GM19025 (cell line): ENCODE data around the gene KRTAP4-3.
"Not testable (repeated sequence)": the region's sequence is repeated elsewhere in the genome, so short reads cannot be mapped to it uniquely, and the experiment has no call there.

Experiments
- ATAC-seq: cut with Tn5 transposase; IDR thresholded peaks from one replicate; pipeline ENCODE4 v1.9.1; 2021; ENCODE audit warnings: mild to moderate bottlenecking, low read depth, moderate library complexity; ENCODE audit not compliant: unreplicated experiment

KRTAP4-3 gene

GRCh38 chr17:41160190-41160589, 7.8 kb downstream of the KRTAP4-3 start:
- ATAC-seq = not testable (repeated sequence)

- ATAC-seq = no peak
These were observed 14.2 kb downstream of the KRTAP4-3 start for GRCh38 chr17:41153856-41154255.

DNA sequence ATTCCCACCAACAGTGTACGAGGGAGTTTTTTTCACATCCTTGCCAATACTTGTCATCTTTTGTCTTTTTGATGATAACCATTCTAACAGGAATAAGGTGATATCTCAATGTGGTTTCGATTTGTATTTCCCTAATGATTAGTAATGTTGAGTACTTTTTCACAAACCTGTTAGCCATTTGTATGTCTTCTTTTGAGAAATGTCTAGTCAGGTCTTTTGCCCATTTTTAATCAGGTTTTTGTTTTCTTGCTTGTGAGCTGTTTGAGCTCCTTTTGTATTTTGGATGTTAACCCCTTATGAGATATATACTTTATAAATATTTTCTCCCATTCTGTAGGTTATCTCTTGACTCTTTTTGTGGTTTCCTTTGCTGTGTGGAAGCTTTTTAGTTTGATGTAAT, 16.5 kb downstream of the KRTAP4-3 start:
- no peak for ATAC-seq

DNA sequence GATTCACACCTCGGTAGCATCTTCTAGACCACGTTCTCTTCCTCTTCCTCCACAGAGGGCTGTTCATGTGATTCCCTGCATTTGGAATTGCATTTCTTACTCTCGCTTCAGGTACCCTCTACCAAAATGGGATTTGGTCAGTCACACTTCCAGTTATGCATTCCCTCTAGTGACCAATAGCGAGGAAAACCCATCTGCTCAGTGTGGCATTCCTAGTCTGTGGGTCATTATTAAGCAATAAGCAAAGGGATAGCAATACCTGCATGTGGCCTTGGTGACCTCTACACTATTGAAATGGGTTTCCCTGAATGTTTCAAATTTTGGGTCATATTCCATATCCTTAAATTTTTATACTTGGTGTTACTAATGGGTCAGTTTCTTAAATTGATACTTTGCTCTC, 18.0 kb downstream of the KRTAP4-3 start:
- no peak for ATAC-seq

- ATAC-seq = no peak
These were observed 18.4 kb downstream of the KRTAP4-3 start, which contains the start of gene KRTAP4-5 for GRCh38 chr17:41149652-41149985. Gene KRTAP4-5 (minus strand): TSS chr17:41149825. CDS start chr17:41149767, 58 bp downstream.

- not testable (repeated sequence) for ATAC-seq
These were observed 18.9 kb downstream of the KRTAP4-3 start for GRCh38 chr17:41148971-41149651.

DNA sequence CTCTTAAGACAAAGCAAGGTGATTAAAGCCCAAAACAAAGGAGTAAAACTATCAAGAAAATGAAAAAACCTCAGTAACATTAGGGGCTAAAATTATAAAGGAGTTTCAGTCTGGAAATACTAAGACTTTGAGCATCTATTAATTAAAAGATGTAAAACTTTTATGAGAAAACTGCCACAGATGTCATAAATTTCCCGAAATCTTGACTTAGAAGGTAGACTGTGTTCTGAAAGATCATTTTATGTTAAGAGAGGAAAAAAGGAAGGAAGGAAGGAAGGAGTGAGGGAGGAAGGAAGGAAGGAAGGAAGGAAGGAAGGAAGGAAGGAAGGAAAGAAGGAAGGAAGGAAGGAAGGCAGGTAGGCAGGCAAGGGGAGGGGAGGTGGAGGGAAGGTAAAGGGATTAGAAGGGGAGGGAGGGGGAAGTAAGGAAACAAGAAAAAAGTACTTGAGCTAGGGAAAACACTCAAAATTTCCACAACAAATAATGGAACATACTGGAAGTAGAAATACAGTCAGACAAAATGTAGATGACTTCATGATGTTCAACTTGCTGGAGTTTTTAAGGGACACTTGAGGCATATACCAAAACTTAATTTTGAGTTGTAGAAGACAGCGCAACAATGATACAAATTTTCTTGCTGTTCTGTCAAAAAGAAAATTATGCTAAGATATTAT, 20.4 kb downstream of the KRTAP4-3 start:
- no peak for ATAC-seq

DNA sequence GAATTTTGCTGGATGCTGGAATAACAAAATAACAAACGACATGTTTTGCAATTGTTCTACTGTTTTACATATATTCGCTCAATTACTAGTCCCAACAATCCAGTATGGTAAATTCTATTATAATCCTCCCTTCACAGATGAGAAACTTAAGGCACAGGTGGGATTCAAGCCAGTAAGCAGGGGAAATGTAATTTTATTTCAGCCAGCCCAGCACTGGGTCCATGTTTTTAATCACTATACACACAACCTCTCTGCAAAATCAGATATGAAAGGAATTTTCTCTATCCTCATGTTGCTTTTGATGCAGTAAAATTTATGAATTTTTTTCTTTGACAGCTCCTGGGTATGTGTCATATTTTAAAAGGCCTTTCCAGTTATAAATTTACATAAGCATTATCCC, 22.8 kb downstream of the KRTAP4-3 start:
- ATAC-seq = no peak

- no peak for ATAC-seq
These were observed 23.2 kb downstream of the KRTAP4-3 start for GRCh38 chr17:41144846-41145245.

GRCh38 chr17:41141361-41141760, 26.7 kb downstream of the KRTAP4-3 start:
- ATAC-seq = no peak

DNA sequence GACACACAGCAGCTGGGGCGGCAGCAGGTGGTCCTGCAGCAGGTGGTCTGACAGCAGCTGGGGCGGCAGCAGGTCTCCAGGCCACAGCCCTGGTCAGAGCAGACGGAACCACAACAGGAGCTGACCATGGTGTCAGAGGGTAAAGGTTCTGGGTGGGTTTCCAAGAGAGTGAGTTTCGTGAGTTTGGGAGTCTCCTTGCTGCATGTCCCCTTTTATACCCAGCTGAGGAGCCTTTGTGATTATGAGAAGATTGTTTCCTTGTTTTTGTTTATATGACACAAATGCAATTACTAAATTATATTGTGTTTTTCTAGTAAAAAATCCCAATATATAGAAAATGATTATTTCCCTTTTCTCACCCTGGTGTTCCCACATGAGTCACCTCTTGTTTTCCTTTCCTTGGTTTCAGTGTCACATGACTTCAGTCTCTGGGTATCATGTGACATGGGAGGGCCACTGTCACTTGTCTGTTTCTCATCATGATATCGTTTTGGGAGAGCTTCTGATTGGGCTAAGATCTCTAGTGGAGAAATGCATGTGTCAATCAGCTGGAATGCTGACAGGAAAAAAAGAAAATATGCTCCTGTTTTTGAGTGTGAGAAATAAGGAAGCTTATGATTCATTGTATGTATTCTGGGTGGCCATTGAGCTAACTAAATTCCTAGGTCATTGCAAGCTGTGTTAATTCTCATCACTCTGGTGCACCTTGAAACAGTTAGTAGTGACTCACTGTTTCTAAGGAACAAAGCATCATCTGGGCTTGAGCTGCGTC, 27.5 kb downstream of the KRTAP4-3 start, which contains the start of gene KRTAP4-6:
Gene KRTAP4-6, minus strand, starts transcription at position 185 of the 772 bp plus-strand sequence. Its CDS starts 57 bp downstream, at position 128.
- no peak for ATAC-seq

DNA sequence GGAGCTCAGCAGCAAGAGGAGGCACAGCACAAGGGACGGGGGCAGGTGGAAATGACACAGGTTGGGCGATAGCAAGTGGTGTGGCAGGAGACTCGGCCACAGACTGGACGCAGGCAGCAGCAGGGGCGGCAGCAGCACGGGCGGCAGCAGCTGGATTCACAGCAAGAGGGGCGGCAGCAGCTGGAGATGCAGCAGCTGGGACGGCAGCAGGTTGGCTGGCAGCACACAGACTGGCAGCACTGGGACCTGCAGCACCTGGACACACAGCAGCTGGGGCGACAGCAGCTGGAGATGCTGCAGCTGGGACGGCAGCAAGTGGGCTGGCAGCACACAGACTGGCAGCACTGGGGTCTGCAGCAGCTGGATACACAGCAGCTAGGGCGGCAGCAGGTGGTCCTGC, 28.2 kb downstream of the KRTAP4-3 start:
- not testable (repeated sequence) for ATAC-seq

GRCh38 chr17:41133880-41134735, 33.9 kb downstream of the KRTAP4-3 start:
- ATAC-seq = no peak

GRCh38 chr17:41131979-41132378, 36.0 kb downstream of the KRTAP4-3 start:
- no peak for ATAC-seq

GRCh38 chr17:41127371-41127770, 40.6 kb downstream of the KRTAP4-3 start:
- no peak for ATAC-seq

DNA sequence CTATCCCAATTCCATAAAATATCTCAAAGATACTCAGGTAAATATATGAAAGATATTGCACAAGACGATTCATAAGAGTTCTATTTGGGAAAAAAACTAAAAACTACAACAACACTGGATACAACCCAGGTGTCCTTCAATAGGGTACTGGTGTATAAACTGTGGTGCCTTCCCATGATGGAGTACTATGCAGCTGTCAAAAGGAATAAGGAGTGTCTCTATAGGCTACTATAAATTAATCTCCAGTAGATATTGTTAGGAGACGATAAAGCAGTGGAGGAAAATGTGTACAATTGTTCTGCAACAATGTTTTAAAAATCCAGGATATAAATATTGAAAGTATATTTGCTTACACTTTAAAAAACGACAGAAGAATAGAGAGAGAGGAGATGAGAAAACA, 41.6 kb downstream of the KRTAP4-3 start:
- ATAC-seq = no peak

DNA sequence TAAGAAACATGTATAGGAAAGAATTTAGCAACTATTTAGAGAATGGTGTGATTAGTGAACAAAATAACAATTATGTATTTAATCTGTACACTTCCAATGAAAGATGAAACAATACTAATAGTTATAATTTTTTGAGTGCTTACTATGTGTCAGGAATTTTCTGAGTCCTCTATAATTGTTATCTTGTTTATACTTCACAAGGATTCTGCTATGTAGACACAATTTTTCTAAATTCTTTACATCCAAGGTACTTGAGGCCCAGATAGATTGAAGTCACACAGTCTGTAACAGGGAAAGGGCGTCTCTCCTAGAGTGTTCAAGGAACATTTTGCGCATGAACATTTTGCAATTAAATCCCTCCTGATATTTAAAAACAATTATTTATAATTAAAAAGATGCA, 43.0 kb downstream of the KRTAP4-3 start:
- ATAC-seq = no peak

GRCh38 chr17:41123991-41124371, 44.0 kb downstream of the KRTAP4-3 start, which contains the start of gene KRTAP4-12:
Gene KRTAP4-12 (minus strand): TSS chr17:41124182. CDS start chr17:41124122, 60 bp downstream.
- not testable (repeated sequence) for ATAC-seq

DNA sequence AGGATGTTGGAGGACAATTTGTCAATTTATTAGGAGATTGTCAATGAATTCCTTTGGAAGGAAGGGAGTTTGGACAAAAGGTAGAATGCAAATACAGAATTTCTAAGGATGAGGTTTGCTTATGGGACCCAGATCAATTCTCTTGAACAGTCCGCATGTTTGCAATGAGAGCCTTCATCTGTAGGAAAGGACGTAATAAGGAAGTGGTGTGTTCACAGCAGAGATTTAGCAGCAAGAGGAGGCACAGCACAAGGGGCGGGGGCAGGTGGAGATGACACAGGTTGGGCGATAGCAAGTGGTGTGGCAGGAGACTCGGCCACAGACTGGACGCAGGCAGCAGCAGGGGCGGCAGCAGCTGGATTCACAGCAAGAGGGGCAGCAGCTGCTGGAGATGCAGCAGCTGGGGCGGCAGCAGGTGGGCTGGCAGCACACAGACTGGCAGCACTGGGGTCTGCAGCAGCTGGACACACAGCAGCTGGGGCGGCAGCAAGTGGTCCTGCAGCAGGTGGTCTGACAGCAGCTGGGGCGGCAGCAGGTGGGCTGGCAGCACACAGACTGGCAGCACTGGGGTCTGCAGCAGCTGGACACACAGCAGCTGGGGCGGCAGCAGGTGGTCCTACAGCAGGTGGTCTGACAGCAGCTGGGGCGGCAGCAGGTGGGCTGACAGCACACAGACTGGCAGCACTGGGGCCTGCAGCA, 44.6 kb downstream of the KRTAP4-3 start:
- not testable (repeated sequence) for ATAC-seq

DNA sequence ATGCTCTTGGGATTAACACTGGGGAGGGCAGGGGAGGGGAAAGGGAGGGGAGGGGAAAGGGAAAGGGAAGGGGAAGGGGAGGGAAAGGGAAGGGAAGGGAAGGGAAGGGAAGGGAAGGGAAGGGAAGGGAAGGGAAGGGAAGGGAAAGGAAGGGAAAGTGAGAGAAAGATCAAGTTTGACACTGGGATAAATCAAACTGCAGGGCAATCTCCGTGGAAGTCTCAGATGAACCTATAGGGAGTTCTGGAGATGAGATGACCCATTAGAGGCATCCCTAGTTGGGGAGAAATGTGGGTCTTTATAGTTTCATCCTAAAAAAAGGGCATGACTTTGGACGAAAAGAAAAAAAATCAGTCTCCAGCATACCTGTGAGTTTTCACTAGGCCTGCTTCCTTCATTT, 46.3 kb downstream of the KRTAP4-3 start:
- ATAC-seq = no peak
